ENCODE measurements around the gene SCGB1A1. TPM values are rescaled to one million over a fixed set of nuclear protein-coding genes. Genes with fewer than 3 reads are reported as not detected.
A peak's percentile ranks its signal among the peaks of the same experiment; 100 is the strongest.

The SCGB1A1 gene
- total RNA-seq, 1 donor from 2014 or later: not detected

DNA sequence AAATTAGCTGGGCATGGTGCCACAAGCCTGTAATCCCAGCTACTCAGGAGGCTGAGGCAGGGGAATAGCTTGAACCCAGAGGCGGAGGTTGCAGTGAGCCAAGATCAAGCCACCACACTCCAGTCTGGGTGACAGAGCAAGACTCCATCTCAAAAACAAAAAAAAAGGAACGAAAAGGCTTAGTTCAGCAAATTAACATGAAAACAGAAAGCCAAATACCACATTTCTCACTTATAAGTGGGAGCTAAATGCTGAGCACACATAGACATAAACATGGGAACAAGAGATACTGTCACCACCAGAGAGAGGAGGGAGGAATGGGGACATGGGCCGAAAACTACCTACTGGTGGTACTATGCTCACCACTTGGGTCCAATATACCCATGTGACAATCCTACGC is 38.6 kb downstream of the SCGB1A1 start:
- Mint-ChIP-seq H3K36me3 (ENCODE audit: low read depth) (no peaks in the 10 kb centered on the region), H3K27me3 (ENCODE audit: low read depth) (no peaks in the 10 kb centered on the region), H3K4me1 (peaks cover 4% of the 10 kb centered on the region), H3K9me3 (no peaks in the 10 kb centered on the region), H3K4me3 (no peak overlapping the region), H3K27ac (ENCODE audit: unreplicated experiment) (no peak overlapping the region)
- TF ChIP-seq, protein P1, sequence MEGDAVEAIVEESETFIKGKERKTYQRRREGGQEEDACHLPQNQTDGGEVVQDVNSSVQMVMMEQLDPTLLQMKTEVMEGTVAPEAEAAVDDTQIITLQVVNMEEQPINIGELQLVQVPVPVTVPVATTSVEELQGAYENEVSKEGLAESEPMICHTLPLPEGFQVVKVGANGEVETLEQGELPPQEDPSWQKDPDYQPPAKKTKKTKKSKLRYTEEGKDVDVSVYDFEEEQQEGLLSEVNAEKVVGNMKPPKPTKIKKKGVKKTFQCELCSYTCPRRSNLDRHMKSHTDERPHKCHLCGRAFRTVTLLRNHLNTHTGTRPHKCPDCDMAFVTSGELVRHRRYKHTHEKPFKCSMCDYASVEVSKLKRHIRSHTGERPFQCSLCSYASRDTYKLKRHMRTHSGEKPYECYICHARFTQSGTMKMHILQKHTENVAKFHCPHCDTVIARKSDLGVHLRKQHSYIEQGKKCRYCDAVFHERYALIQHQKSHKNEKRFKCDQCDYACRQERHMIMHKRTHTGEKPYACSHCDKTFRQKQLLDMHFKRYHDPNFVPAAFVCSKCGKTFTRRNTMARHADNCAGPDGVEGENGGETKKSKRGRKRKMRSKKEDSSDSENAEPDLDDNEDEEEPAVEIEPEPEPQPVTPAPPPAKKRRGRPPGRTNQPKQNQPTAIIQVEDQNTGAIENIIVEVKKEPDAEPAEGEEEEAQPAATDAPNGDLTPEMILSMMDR (conservative IDR thresholded peaks at IDR 0.05): no peak
- no peak for DNase-seq (ENCODE audit: low read depth, low spot score)

GRCh38 chr11:62458212-62459002 is 39.6 kb downstream of the SCGB1A1 start:
- Mint-ChIP-seq H3K4me1 (peaks cover 4% of the 10 kb centered on the region), H3K4me3 (no peak overlapping the region), H3K27ac (ENCODE audit: unreplicated experiment) (peak overlapping the region; percentile 78), H3K27me3 (ENCODE audit: low read depth) (peaks cover 2% of the 10 kb centered on the region), H3K9me3 (no peaks in the 10 kb centered on the region), H3K36me3 (ENCODE audit: low read depth) (no peaks in the 10 kb centered on the region)
- no peak for DNase-seq (ENCODE audit: low read depth, low spot score)
- TF ChIP-seq, protein P1 (conservative IDR thresholded peaks at IDR 0.05): no peak

GRCh38 chr11:62459080-62459479 is 40.2 kb downstream of the SCGB1A1 start:
- Mint-ChIP-seq H3K27ac (ENCODE audit: unreplicated experiment) (no peak overlapping the region), H3K36me3 (ENCODE audit: low read depth) (no peaks in the 10 kb centered on the region), H3K4me1 (peaks cover 4% of the 10 kb centered on the region), H3K4me3 (no peak overlapping the region), H3K9me3 (no peaks in the 10 kb centered on the region), H3K27me3 (ENCODE audit: low read depth) (peaks cover 3% of the 10 kb centered on the region)
- no peak for DNase-seq (ENCODE audit: low read depth, low spot score)
- TF ChIP-seq, protein P1 (conservative IDR thresholded peaks at IDR 0.05): no peak

- Mint-ChIP-seq H3K27me3 (ENCODE audit: low read depth) (peaks cover 3% of the 10 kb centered on the region), H3K36me3 (ENCODE audit: low read depth) (no peaks in the 10 kb centered on the region), H3K27ac (ENCODE audit: unreplicated experiment) (no peak overlapping the region), H3K4me1 (peaks cover 4% of the 10 kb centered on the region), H3K4me3 (no peak overlapping the region), H3K9me3 (no peaks in the 10 kb centered on the region)
- TF ChIP-seq, protein P1 (conservative IDR thresholded peaks at IDR 0.05): no peak
- no peak for DNase-seq (ENCODE audit: low read depth, low spot score)
Observed at GRCh38 chr11:62461740-62462507, 43.1 kb downstream of the SCGB1A1 start.

DNA sequence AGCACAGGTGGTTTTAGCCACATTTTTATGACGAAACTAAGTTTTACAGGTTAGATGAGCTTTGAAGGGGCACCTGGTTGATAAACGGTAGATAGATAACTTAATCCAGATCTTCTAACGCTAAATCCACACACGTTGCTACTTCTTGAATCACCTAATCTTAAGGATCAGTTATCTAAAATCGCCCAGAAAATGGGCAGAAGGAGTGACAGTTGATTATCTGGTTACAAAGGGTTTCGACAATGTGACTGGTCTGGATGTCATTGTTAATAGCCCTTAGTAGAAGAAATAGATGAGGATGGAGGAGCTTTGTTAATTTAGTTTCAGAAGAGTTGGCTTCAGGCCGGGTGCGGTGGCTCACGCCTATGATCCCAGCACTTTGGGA is 43.7 kb downstream of the SCGB1A1 start:
- Mint-ChIP-seq H3K27me3 (ENCODE audit: low read depth) (peaks cover 3% of the 10 kb centered on the region), H3K27ac (ENCODE audit: unreplicated experiment) (no peak overlapping the region)

More for the DNA sequence above, 43.7 kb downstream of the SCGB1A1 start:
- Mint-ChIP-seq H3K9me3 (no peaks in the 10 kb centered on the region), H3K36me3 (ENCODE audit: low read depth) (no peaks in the 10 kb centered on the region), H3K4me1 (peaks cover 4% of the 10 kb centered on the region), H3K4me3 (no peak overlapping the region)
- TF ChIP-seq, protein P1 (conservative IDR thresholded peaks at IDR 0.05): no peak
- DNase-seq (ENCODE audit: low read depth, low spot score): no peak
